Measurements from ENCODE around the gene FNBP1L.

Gene FNBP1L

DNA sequence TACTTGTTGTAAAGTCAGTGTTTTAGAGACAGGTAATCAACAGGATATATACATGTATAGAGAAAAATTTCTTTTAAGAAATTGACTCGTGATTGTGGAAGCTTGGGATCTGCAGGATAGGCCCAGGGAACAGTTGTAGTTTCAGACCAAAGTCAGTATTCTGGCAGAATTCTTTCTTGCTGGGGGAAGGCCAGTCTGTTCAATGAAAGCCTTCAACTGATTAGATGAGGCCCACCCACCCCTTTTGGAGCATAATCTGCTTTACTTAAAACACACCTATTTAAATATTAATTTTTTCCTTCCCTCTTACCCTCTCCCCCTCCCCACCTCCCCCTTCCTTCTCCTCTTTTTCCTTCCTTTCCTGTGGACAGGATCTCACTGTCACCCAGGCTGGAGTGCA lies 48.0 kb downstream of the FNBP1L start:
- Histone ChIP-seq H3K9me3 (ENCODE audit: insufficient read depth, low read depth, low read length) (no peaks in the 10 kb centered on the region), H3K27ac (ENCODE audit: low read length) (no peak overlapping the region), H3K27me3 (ENCODE audit: insufficient read depth, low read length) (no peaks in the 10 kb centered on the region), H3K36me3 (ENCODE audit: insufficient read depth, low read depth, low read length) (peaks cover 15% of the 10 kb centered on the region), H3K9ac (ENCODE audit: low read depth, low read length) (no peak overlapping the region), H3K4me3 (ENCODE audit: low read length) (no peak overlapping the region), H3K4me1 (ENCODE audit: insufficient read depth, low read length) (peaks cover 9% of the 10 kb centered on the region)

DNA sequence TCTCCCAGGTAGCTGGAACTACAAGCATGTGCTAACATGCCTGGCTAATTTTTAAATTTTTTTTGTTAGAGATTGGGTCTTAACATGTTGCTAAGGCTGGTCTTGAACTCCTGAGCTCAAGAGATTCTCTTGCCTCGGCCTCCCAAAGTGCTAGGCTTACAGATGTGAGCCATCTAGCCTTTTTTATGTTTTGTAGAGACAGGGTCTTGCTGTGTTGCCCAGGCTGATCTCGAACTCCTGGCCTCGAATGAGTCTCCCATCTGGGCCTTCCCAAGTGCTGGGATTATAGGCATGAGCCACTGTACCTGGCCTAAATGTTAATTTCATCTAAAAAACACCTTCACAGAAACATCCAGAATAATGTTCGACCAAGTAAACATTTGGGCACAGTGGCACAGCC lies 48.6 kb downstream of the FNBP1L start:
- Histone ChIP-seq H3K9ac (ENCODE audit: low read depth, low read length) (no peak overlapping the region), H3K36me3 (ENCODE audit: insufficient read depth, low read depth, low read length) (peaks cover 21% of the 10 kb centered on the region), H3K4me1 (ENCODE audit: insufficient read depth, low read length) (peaks cover 12% of the 10 kb centered on the region), H3K27ac (ENCODE audit: low read length) (no peak overlapping the region), H3K4me3 (ENCODE audit: low read length) (no peak overlapping the region), H3K9me3 (ENCODE audit: insufficient read depth, low read depth, low read length) (no peaks in the 10 kb centered on the region), H3K27me3 (ENCODE audit: insufficient read depth, low read length) (no peaks in the 10 kb centered on the region)

GRCh38 chr1:93499075-93499474 lies 51.2 kb downstream of the FNBP1L start:
- Histone ChIP-seq H3K27ac (ENCODE audit: low read length) (no peak overlapping the region), H3K4me3 (ENCODE audit: low read length) (no peak overlapping the region), H3K27me3 (ENCODE audit: insufficient read depth, low read length) (no peaks in the 10 kb centered on the region), H3K36me3 (ENCODE audit: insufficient read depth, low read depth, low read length) (peaks cover 36% of the 10 kb centered on the region), H3K9ac (ENCODE audit: low read depth, low read length) (no peak overlapping the region), H3K4me1 (ENCODE audit: insufficient read depth, low read length) (peaks cover 8% of the 10 kb centered on the region), H3K9me3 (ENCODE audit: insufficient read depth, low read depth, low read length) (no peaks in the 10 kb centered on the region)

- H3K9ac ChIP-seq (ENCODE audit: low read depth, low read length): no peak overlapping the region
- H3K36me3 ChIP-seq (ENCODE audit: insufficient read depth, low read depth, low read length): peaks cover 40% of the 10 kb centered on the region
- H3K4me1 ChIP-seq (ENCODE audit: insufficient read depth, low read length): peaks cover 3% of the 10 kb centered on the region
- no peaks in the 10 kb centered on the region for H3K9me3 ChIP-seq (ENCODE audit: insufficient read depth, low read depth, low read length)
- H3K4me3 ChIP-seq (ENCODE audit: low read length): no peak overlapping the region
- H3K27me3 ChIP-seq (ENCODE audit: insufficient read depth, low read length): no peaks in the 10 kb centered on the region
- no peak overlapping the region for H3K27ac ChIP-seq (ENCODE audit: low read length)
These were observed 51.6 kb downstream of the FNBP1L start for GRCh38 chr1:93499533-93499932.

DNA sequence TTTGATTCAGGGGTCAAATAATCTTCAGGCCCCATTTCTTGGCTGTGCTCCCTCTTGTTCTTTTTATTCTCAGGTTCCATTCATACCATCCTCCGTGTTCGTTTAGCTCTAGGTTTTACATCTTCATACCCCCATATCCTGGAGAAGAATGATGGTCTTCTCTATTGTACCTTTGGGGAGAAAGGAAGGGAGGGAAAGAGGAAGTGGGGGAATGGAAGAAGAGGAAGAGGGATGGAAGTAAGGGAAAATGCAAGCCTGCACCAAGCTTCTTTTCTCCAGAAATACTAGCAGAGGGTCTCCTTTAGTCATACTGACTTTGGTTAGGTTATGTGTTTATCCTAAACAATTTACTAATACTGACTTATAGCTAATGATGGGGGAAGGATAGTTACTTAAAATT lies 52.4 kb downstream of the FNBP1L start:
- peaks cover 42% of the 10 kb centered on the region for H3K36me3 ChIP-seq (ENCODE audit: insufficient read depth, low read depth, low read length)
- H3K27me3 ChIP-seq (ENCODE audit: insufficient read depth, low read length): no peaks in the 10 kb centered on the region
- H3K4me3 ChIP-seq (ENCODE audit: low read length): no peak overlapping the region
- peaks cover 3% of the 10 kb centered on the region for H3K4me1 ChIP-seq (ENCODE audit: insufficient read depth, low read length)
- H3K27ac ChIP-seq (ENCODE audit: low read length): no peak overlapping the region
- H3K9me3 ChIP-seq (ENCODE audit: insufficient read depth, low read depth, low read length): no peaks in the 10 kb centered on the region
- H3K9ac ChIP-seq (ENCODE audit: low read depth, low read length): no peak overlapping the region

DNA sequence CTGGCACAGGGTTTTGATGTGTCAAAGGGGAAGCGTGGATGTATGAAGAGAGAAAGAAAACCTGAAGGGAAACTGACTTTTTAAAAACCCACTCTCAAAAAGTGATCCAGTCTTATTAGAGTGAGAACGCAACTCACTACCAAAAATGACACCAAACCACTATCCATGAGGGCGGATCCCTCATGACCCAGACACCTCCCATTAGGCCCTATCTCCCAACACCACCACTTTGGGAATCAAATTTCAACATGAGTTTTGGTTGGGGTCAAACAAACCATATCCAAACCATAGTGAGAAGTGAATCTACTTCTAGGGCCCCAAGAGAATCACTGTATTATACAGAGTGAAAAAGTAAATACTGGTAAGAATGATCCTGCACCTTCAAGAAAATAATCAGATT lies 53.5 kb downstream of the FNBP1L start:
- Histone ChIP-seq H3K27ac (ENCODE audit: low read length) (no peak overlapping the region), H3K36me3 (ENCODE audit: insufficient read depth, low read depth, low read length) (peaks cover 42% of the 10 kb centered on the region)

DNA sequence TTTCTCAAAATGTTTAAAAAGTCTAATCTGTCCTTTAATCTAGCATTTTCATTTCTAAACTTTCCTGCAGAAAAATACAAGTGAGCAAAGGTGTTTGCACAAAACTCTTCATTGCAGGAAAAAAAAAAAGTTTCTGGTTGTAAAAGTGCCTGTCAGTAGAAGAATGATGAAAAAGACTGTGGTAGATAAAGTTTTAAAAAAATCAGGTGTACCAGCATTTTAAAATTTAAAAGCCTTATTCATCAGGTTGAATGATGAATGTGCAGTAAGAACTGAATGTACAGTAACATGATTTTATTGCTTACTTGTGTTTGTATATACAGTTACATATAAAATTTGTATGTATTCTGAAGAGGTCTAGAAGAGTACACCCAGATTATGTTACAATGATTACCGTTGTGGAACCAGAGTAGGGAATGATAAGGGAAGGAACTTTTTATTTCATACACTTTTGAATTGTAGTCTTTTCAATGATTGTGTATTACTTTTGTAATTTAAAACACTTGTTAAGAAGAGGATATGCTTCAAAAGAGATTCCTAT lies 54.0 kb downstream of the FNBP1L start:
- no peak overlapping the region for H3K4me3 ChIP-seq (ENCODE audit: low read length)
- H3K27me3 ChIP-seq (ENCODE audit: insufficient read depth, low read length): no peaks in the 10 kb centered on the region
- H3K9ac ChIP-seq (ENCODE audit: low read depth, low read length): no peak overlapping the region
- peaks cover 3% of the 10 kb centered on the region for H3K4me1 ChIP-seq (ENCODE audit: insufficient read depth, low read length)
- H3K9me3 ChIP-seq (ENCODE audit: insufficient read depth, low read depth, low read length): no peaks in the 10 kb centered on the region
- H3K36me3 ChIP-seq (ENCODE audit: insufficient read depth, low read depth, low read length): peaks cover 42% of the 10 kb centered on the region
- no peak overlapping the region for H3K27ac ChIP-seq (ENCODE audit: low read length)

More for the DNA sequence above, 53.5 kb downstream of the FNBP1L start:
- H3K4me3 ChIP-seq (ENCODE audit: low read length): no peak overlapping the region
- no peaks in the 10 kb centered on the region for H3K9me3 ChIP-seq (ENCODE audit: insufficient read depth, low read depth, low read length)
- peaks cover 3% of the 10 kb centered on the region for H3K4me1 ChIP-seq (ENCODE audit: insufficient read depth, low read length)
- no peaks in the 10 kb centered on the region for H3K27me3 ChIP-seq (ENCODE audit: insufficient read depth, low read length)
- no peak overlapping the region for H3K9ac ChIP-seq (ENCODE audit: low read depth, low read length)

DNA sequence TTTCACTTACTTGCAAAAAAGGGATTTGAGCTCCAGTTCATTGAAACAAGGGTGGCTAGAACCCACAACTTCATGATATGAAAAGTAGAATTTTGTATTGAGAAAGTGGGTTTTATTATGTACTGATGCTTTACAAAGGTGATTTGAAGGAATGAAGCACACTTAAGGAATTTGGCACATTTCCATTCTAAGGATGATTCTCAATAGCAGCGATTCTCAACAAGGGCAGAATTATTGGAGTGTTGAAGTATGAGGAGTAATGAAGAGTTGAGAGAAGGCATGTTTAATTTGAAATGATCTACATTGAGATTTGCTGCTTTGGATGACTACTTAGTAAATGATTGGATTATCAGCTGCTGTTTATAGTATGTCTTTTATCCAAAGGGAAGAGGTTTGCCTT lies 54.7 kb downstream of the FNBP1L start:
- Histone ChIP-seq H3K9ac (ENCODE audit: low read depth, low read length) (no peak overlapping the region), H3K27me3 (ENCODE audit: insufficient read depth, low read length) (no peaks in the 10 kb centered on the region), H3K9me3 (ENCODE audit: insufficient read depth, low read depth, low read length) (no peaks in the 10 kb centered on the region), H3K27ac (ENCODE audit: low read length) (no peak overlapping the region), H3K4me1 (ENCODE audit: insufficient read depth, low read length) (peaks cover 3% of the 10 kb centered on the region), H3K36me3 (ENCODE audit: insufficient read depth, low read depth, low read length) (peaks cover 45% of the 10 kb centered on the region), H3K4me3 (ENCODE audit: low read length) (no peak overlapping the region)

- Histone ChIP-seq H3K27me3 (ENCODE audit: insufficient read depth, low read length) (no peaks in the 10 kb centered on the region), H3K27ac (ENCODE audit: low read length) (no peak overlapping the region), H3K4me3 (ENCODE audit: low read length) (no peak overlapping the region), H3K36me3 (ENCODE audit: insufficient read depth, low read depth, low read length) (peaks cover 50% of the 10 kb centered on the region), H3K9ac (ENCODE audit: low read depth, low read length) (no peak overlapping the region), H3K9me3 (ENCODE audit: insufficient read depth, low read depth, low read length) (peaks cover under 1% of the 10 kb centered on the region; the same call in 1 of the 2 replicates), H3K4me1 (ENCODE audit: insufficient read depth, low read length) (peaks cover 3% of the 10 kb centered on the region)
These were observed 55.2 kb downstream of the FNBP1L start for GRCh38 chr1:93503163-93503562.

- no peak overlapping the region for H3K4me3 ChIP-seq (ENCODE audit: low read length)
- no peak overlapping the region for H3K27ac ChIP-seq (ENCODE audit: low read length)
- H3K27me3 ChIP-seq (ENCODE audit: insufficient read depth, low read length): no peaks in the 10 kb centered on the region
- H3K4me1 ChIP-seq (ENCODE audit: insufficient read depth, low read length): peaks cover 3% of the 10 kb centered on the region
- H3K9ac ChIP-seq (ENCODE audit: low read depth, low read length): no peak overlapping the region
- H3K36me3 ChIP-seq (ENCODE audit: insufficient read depth, low read depth, low read length): peaks cover 56% of the 10 kb centered on the region
- peaks cover 7% of the 10 kb centered on the region for H3K9me3 ChIP-seq (ENCODE audit: insufficient read depth, low read depth, low read length)
These were observed 55.9 kb downstream of the FNBP1L start for GRCh38 chr1:93503816-93504215.

GRCh38 chr1:93504247-93505033 lies 56.5 kb downstream of the FNBP1L start:
- H3K27me3 ChIP-seq (ENCODE audit: insufficient read depth, low read length): no peaks in the 10 kb centered on the region
- peaks cover 3% of the 10 kb centered on the region for H3K4me1 ChIP-seq (ENCODE audit: insufficient read depth, low read length)
- no peak overlapping the region for H3K9ac ChIP-seq (ENCODE audit: low read depth, low read length)
- no peak overlapping the region for H3K27ac ChIP-seq (ENCODE audit: low read length)
- H3K36me3 ChIP-seq (ENCODE audit: insufficient read depth, low read depth, low read length): peaks cover 61% of the 10 kb centered on the region
- H3K9me3 ChIP-seq (ENCODE audit: insufficient read depth, low read depth, low read length): peaks cover 13% of the 10 kb centered on the region
- H3K4me3 ChIP-seq (ENCODE audit: low read length): no peak overlapping the region

- H3K36me3 ChIP-seq (ENCODE audit: insufficient read depth, low read depth, low read length): peaks cover 47% of the 10 kb centered on the region
These were observed 58.2 kb downstream of the FNBP1L start for GRCh38 chr1:93506126-93506525.

More at GRCh38 chr1:93506126-93506525, 58.2 kb downstream of the FNBP1L start:
- no peaks in the 10 kb centered on the region for H3K27me3 ChIP-seq (ENCODE audit: insufficient read depth, low read length)
- H3K27ac ChIP-seq (ENCODE audit: low read length): no peak overlapping the region
- H3K9me3 ChIP-seq (ENCODE audit: insufficient read depth, low read depth, low read length): peaks cover 14% of the 10 kb centered on the region
- no peak overlapping the region for H3K4me3 ChIP-seq (ENCODE audit: low read length)
- no peak overlapping the region for H3K9ac ChIP-seq (ENCODE audit: low read depth, low read length)
- peaks cover 3% of the 10 kb centered on the region for H3K4me1 ChIP-seq (ENCODE audit: insufficient read depth, low read length)

Measured in iPS-20b (cell line).